Glomerular visceral epithelial cell (primary cell): Measurements from ENCODE around the gene SOS2.
A peak's percentile ranks its signal among the peaks of the same experiment; 100 is the strongest.
"Not testable (repeated sequence)": the region's sequence is repeated elsewhere in the genome, so short reads cannot be mapped to it uniquely, and the experiment has no call there.

Experiments used
- DNase-seq: peaks from one replicate; pipeline ENCODE4 v3.0.0-alpha.2; 2016; ENCODE audit errors: extremely low spot score

The SOS2 gene

GRCh38 chr14:50085570-50086320 is 145.6 kb downstream of the SOS2 start:
- DNase-seq: peak; percentile 62

GRCh38 chr14:50084666-50085065 is 146.7 kb downstream of the SOS2 start:
- no peak for DNase-seq

GRCh38 chr14:50083467-50084337 is 147.7 kb downstream of the SOS2 start:
- DNase-seq: no peak

GRCh38 chr14:50082784-50083466 is 148.5 kb downstream of the SOS2 start:
- peak; percentile 64 for DNase-seq

GRCh38 chr14:50082308-50082742 is 149.1 kb downstream of the SOS2 start:
- no peak for DNase-seq

GRCh38 chr14:50079103-50079502 is 152.3 kb downstream of the SOS2 start:
- DNase-seq: not testable (repeated sequence)

GRCh38 chr14:50073663-50074062 is 157.7 kb downstream of the SOS2 start:
- DNase-seq: not testable (repeated sequence)

GRCh38 chr14:50072395-50072794 is 159.0 kb downstream of the SOS2 start:
- no peak for DNase-seq

GRCh38 chr14:50070840-50071548 is 160.4 kb downstream of the SOS2 start:
- DNase-seq: no peak

- DNase-seq: no peak
These were observed 161.1 kb downstream of the SOS2 start for GRCh38 chr14:50070230-50070629.

GRCh38 chr14:50069325-50069724 is 162.1 kb downstream of the SOS2 start:
- no peak for DNase-seq

- no peak for DNase-seq
These were observed 162.9 kb downstream of the SOS2 start for GRCh38 chr14:50068496-50068895.

- DNase-seq: peak; percentile 69
These were observed 163.5 kb downstream of the SOS2 start for GRCh38 chr14:50067723-50068495.
